Neural cell (in vitro differentiated cells): ENCODE results near the gene TAS2R38. TPM values are rescaled to one million over a fixed set of nuclear protein-coding genes. Genes with fewer than 3 reads are reported as not detected.

Source experiments
- H2AFZ ChIP-seq: fragments of 200-600, 300-800 bp; sonication (generic), shearing (Covaris generic); 2 replicates; pipeline ENCODE4 v1.6.0; 2014; ENCODE audit warnings: low read depth, mild to moderate bottlenecking, antibody characterized with exemption, low read length, moderate library complexity
- H3F3A ChIP-seq: fragments of 200-600 bp; shearing (Covaris generic); 2 replicates; pipeline ENCODE4 v1.6.1; 2016; ENCODE audit warnings: mild to moderate bottlenecking, moderate library complexity, mixed read lengths, antibody characterized with exemption, low read length; ENCODE audit not compliant: insufficient read depth, poor library complexity, severe bottlenecking
- H3K27ac ChIP-seq: fragments of 200-600, 300-800 bp; sonication (generic), shearing (Covaris generic); 2 replicates; pipeline ENCODE4 v1.5.1; 2014; ENCODE audit warnings: mild to moderate bottlenecking, low read length, moderate library complexity
- H3K27me3 ChIP-seq: fragments of 300-800, 200-600 bp; sonication (generic), shearing (Covaris generic); 2 replicates; pipeline ENCODE4 v1.6.0; 2014; ENCODE audit warnings: mild to moderate bottlenecking, low read depth, low read length, moderate library complexity; ENCODE audit not compliant: insufficient read depth
- H3K36me3 ChIP-seq: fragments of 300-800, 200-600 bp; sonication (generic), shearing (Covaris generic); 2 replicates; pipeline ENCODE4 v1.5.1; 2014; ENCODE audit warnings: mild to moderate bottlenecking, antibody characterized with exemption, low read length, moderate library complexity; ENCODE audit not compliant: insufficient read depth
- H3K4me2 ChIP-seq: fragments of 300-800, 200-600 bp; sonication (generic), shearing (Covaris generic); 2 replicates; pipeline ENCODE4 v1.6.0; 2014; ENCODE audit warnings: mild to moderate bottlenecking, low read length
- H3K4me3 ChIP-seq: fragments of 300-800, 200-600 bp; sonication (generic), shearing (Covaris generic); 2 replicates; pipeline ENCODE4 v1.5.1; 2014; ENCODE audit warnings: mild to moderate bottlenecking, low read length, moderate library complexity
- H3K79me2 ChIP-seq: fragments of 200-600 bp; shearing (Covaris generic); replicated peaks from 2 replicates; pipeline ENCODE4 v1.6.0; 2014; ENCODE audit warnings: mild to moderate bottlenecking, low read length, moderate library complexity; ENCODE audit not compliant: insufficient read depth
- H3K9ac ChIP-seq: fragments of 300-800, 200-600 bp; sonication (generic), shearing (Covaris generic); 2 replicates; pipeline ENCODE4 v1.6.1; 2016; ENCODE audit warnings: mild to moderate bottlenecking, low read length, mixed read lengths
- H3K9me2 ChIP-seq: fragments of 200-600 bp; shearing (Covaris generic); 2 replicates; pipeline ENCODE4 v1.6.1; 2016; ENCODE audit warnings: mild to moderate bottlenecking, low read length, mixed read lengths; ENCODE audit not compliant: insufficient read depth
- H3K9me3 ChIP-seq: fragments of 200-600, 300-800 bp; sonication (generic), shearing (Covaris generic); 2 replicates; pipeline ENCODE4 v1.6.1; 2016; ENCODE audit warnings: mild to moderate bottlenecking, mixed run types, low read length, moderate library complexity, mixed read lengths
- H4K20me1 ChIP-seq: fragments of 200-600 bp; shearing (Covaris generic); 2 replicates; pipeline ENCODE4 v1.6.1; 2016; ENCODE audit warnings: mild to moderate bottlenecking, mixed run types; ENCODE audit not compliant: insufficient read depth
- EP300 ChIP-seq: fragments of 450-650 bp; conservative IDR thresholded peaks from 2 replicates; pipeline ENCODE4 v1.6.1; 2014; ENCODE audit warnings: antibody characterized with exemption, mild to moderate bottlenecking, moderate library complexity; ENCODE audit not compliant: poor library complexity, severe bottlenecking
- EZH2 ChIP-seq: fragments of 200-600, 300-800 bp; shearing (Covaris generic), sonication (generic); IDR thresholded peaks from 2 replicates; pipeline ENCODE4 v1.6.1; 2014; ENCODE audit warnings: antibody characterized with exemption, low read length, borderline replicate concordance, mild to moderate bottlenecking; ENCODE audit not compliant: insufficient read depth, poor library complexity, severe bottlenecking
- MXI1 ChIP-seq: fragments of 450-650 bp; conservative IDR thresholded peaks from 2 replicates; pipeline ENCODE4 v1.6.1; 2014; ENCODE audit warnings: antibody characterized with exemption, mild to moderate bottlenecking; ENCODE audit not compliant: poor library complexity, severe bottlenecking
- POLR2AphosphoS5 ChIP-seq: IDR thresholded peaks from 2 replicates; pipeline ENCODE4 v1.6.1; 2012
- RAD21 ChIP-seq: fragments of 450-650 bp; conservative IDR thresholded peaks from 2 replicates; pipeline ENCODE4 v1.6.1; 2014; ENCODE audit warnings: antibody characterized with exemption, mild to moderate bottlenecking, moderate library complexity
- REST ChIP-seq: IDR thresholded peaks from 2 replicates; pipeline ENCODE4 v1.6.1; 2012; ENCODE audit warnings: borderline replicate concordance
- SMC3 ChIP-seq: fragments of 450-650 bp; conservative IDR thresholded peaks from 2 replicates; pipeline ENCODE4 v1.6.1; 2014; ENCODE audit warnings: antibody characterized with exemption, mild to moderate bottlenecking, moderate library complexity; ENCODE audit not compliant: poor library complexity
- TAF1 ChIP-seq: IDR thresholded peaks from 2 replicates; pipeline ENCODE4 v1.6.1; 2012; ENCODE audit warnings: low read depth
- polyA plus RNA-seq: library from polyadenylated mRNA; depleted of rRNA; stranded (reverse); fragments of >200 nt; gene quantifications from 2 replicates; pipeline ENCODE4 v1.2.3, GENCODE V29; 2014
- TF ChIP-seq, protein P1 (sequence below): fragments of 450-650 bp; IDR thresholded peaks from 2 replicates; pipeline ENCODE4 v1.5.1; 2014; ENCODE audit warnings: antibody characterized with exemption, mild to moderate bottlenecking, moderate library complexity; ENCODE audit not compliant: poor library complexity, severe bottlenecking

Gene TAS2R38
- polyA plus RNA-seq, 1 donor from 2014 or later = not detected

DNA sequence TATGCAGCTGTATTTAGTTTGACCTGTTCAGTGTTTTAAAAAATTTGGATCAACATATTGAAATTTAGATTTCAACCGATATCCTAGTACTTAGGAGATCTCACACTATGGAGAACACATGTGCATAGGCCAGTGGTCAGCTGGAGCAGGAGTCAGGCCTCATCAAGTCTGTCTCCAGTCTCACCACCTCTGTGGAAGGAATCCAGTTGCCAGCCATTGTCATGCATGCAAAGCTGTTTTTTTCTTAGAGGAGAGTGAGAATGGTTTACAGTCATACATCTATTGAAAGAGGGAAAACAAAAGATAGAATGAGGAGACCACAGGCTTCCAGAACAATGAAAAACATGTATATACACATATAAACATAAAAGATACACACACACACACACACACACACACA is 19.2 kb downstream of the TAS2R38 start:
- Histone ChIP-seq H3K9me3 (no peaks in the 10 kb centered on the region), H3K4me3 (no peak overlapping the region), H3K27me3 (no peaks in the 10 kb centered on the region), H3K9ac (no peak overlapping the region), H3F3A (no peaks in the 10 kb centered on the region), H2AFZ (no peak overlapping the region), H3K4me2 (no peak overlapping the region), H3K27ac (no peak overlapping the region), H3K79me2 (no peaks in the 10 kb centered on the region), H4K20me1 (no peaks in the 10 kb centered on the region), H3K36me3 (no peaks in the 10 kb centered on the region), H3K9me2 (no peaks in the 10 kb centered on the region)
- TF ChIP-seq EP300 (no peak), MXI1 (no peak)
- TF ChIP-seq, protein P1, sequence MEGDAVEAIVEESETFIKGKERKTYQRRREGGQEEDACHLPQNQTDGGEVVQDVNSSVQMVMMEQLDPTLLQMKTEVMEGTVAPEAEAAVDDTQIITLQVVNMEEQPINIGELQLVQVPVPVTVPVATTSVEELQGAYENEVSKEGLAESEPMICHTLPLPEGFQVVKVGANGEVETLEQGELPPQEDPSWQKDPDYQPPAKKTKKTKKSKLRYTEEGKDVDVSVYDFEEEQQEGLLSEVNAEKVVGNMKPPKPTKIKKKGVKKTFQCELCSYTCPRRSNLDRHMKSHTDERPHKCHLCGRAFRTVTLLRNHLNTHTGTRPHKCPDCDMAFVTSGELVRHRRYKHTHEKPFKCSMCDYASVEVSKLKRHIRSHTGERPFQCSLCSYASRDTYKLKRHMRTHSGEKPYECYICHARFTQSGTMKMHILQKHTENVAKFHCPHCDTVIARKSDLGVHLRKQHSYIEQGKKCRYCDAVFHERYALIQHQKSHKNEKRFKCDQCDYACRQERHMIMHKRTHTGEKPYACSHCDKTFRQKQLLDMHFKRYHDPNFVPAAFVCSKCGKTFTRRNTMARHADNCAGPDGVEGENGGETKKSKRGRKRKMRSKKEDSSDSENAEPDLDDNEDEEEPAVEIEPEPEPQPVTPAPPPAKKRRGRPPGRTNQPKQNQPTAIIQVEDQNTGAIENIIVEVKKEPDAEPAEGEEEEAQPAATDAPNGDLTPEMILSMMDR = no peak

- no peaks in the 10 kb centered on the region for H4K20me1 ChIP-seq
- H3F3A ChIP-seq = no peaks in the 10 kb centered on the region
- TF ChIP-seq SMC3 = no peak
- no peak for TF ChIP-seq POLR2AphosphoS5
- TF ChIP-seq MXI1 = no peak
- no peak for TF ChIP-seq EZH2
- TF ChIP-seq RAD21 = no peak
- TF ChIP-seq TAF1 = no peak
- TF ChIP-seq EP300 = no peak
- TF ChIP-seq, protein P1 = no peak
- no peak for TF ChIP-seq REST
- no peaks in the 10 kb centered on the region for H3K79me2 ChIP-seq
- H3K27ac ChIP-seq = no peak overlapping the region
- no peaks in the 10 kb centered on the region for H3K36me3 ChIP-seq
- H3K4me3 ChIP-seq = no peak overlapping the region
- no peak overlapping the region for H3K4me2 ChIP-seq
- H3K9ac ChIP-seq = no peak overlapping the region
- no peak overlapping the region for H2AFZ ChIP-seq
- H3K9me2 ChIP-seq = no peaks in the 10 kb centered on the region
- no peaks in the 10 kb centered on the region for H3K27me3 ChIP-seq
- no peaks in the 10 kb centered on the region for H3K9me3 ChIP-seq
Observed at GRCh38 chr7:141952461-141952860, 21.1 kb downstream of the TAS2R38 start.
